Trophoblast cell (in vitro differentiated cells and primary cell): ENCODE data around the gene FAM13C.

Experiments
- DNase-seq, 2 donors: peaks; one replicate each; pipeline ENCODE4 v3.0.0-alpha.2; 2016
- H2AFZ ChIP-seq: 2 replicates; pipeline ENCODE4 v1.6.1; 2013; ENCODE audit warnings: low read length, moderate library complexity, mild to moderate bottlenecking; ENCODE audit not compliant: insufficient read depth, poor library complexity
- H2AK5ac ChIP-seq: 2 replicates; pipeline ENCODE4 v1.6.1; 2013; ENCODE audit warnings: mild to moderate bottlenecking, low read length
- H2BK120ac ChIP-seq: 2 replicates; pipeline ENCODE4 v1.6.1; 2013; ENCODE audit warnings: low read length, mild to moderate bottlenecking, moderate library complexity; ENCODE audit not compliant: insufficient read depth, poor library complexity
- H2BK12ac ChIP-seq: 2 replicates; pipeline ENCODE4 v1.6.1; 2013; ENCODE audit warnings: mild to moderate bottlenecking, low read length, moderate library complexity
- H2BK5ac ChIP-seq: 2 replicates; pipeline ENCODE4 v1.6.1; 2013; ENCODE audit warnings: low read length, low read depth, moderate library complexity, mild to moderate bottlenecking; ENCODE audit not compliant: poor library complexity
- H3K14ac ChIP-seq: 2 replicates; pipeline ENCODE4 v1.6.1; 2013; ENCODE audit warnings: mild to moderate bottlenecking, low read length
- H3K18ac ChIP-seq: 2 replicates; pipeline ENCODE4 v1.6.1; 2013; ENCODE audit warnings: mild to moderate bottlenecking, low read length
- H3K23ac ChIP-seq: 2 replicates; pipeline ENCODE4 v1.6.1; 2013; ENCODE audit warnings: low read length
- H3K27ac ChIP-seq: 2 replicates; pipeline ENCODE4 v1.5.1; 2013; ENCODE audit warnings: low read depth, mild to moderate bottlenecking, inconsistent platforms, low read length, moderate library complexity
- H3K27me3 ChIP-seq: 2 replicates; pipeline ENCODE4 v1.6.1; 2013; ENCODE audit warnings: inconsistent platforms, mild to moderate bottlenecking, low read length, moderate library complexity; ENCODE audit not compliant: insufficient read depth
- H3K36me3 ChIP-seq, 2 experiments: 1 replicate in 1 of 2; 2 replicates in 1 of 2; pipeline ENCODE4 v1.6.1; 2013; ENCODE audit warnings: low read length in 2 of 2, mild to moderate bottlenecking in 2 of 2, moderate library complexity in 1 of 2; ENCODE audit not compliant: insufficient read depth in 2 of 2, control insufficient read depth in 1 of 2
- H3K4ac ChIP-seq: 2 replicates; pipeline ENCODE4 v1.6.1; 2013; ENCODE audit warnings: low read depth, mild to moderate bottlenecking, low read length, moderate library complexity
- H3K4me1 ChIP-seq, 2 experiments: 1 replicate in 1 of 2; 2 replicates in 1 of 2; pipeline ENCODE4 v1.6.1; 2013; ENCODE audit warnings: low read length in 2 of 2, mild to moderate bottlenecking in 2 of 2, moderate library complexity in 1 of 2; ENCODE audit not compliant: insufficient read depth in 2 of 2, control insufficient read depth in 1 of 2
- H3K4me2 ChIP-seq: 2 replicates; pipeline ENCODE4 v1.6.1; 2013; ENCODE audit warnings: inconsistent platforms, mild to moderate bottlenecking, low read length, moderate library complexity
- H3K4me3 ChIP-seq: 2 replicates; pipeline ENCODE4 v1.5.1; 2013; ENCODE audit warnings: mild to moderate bottlenecking, low read depth, low read length, inconsistent platforms
- H3K79me1 ChIP-seq: one replicate; pipeline ENCODE4 v1.6.1; 2013; ENCODE audit warnings: low read length
- H3K79me2 ChIP-seq: 2 replicates; pipeline ENCODE4 v1.6.1; 2013; ENCODE audit warnings: low read length, mild to moderate bottlenecking; ENCODE audit not compliant: control insufficient read depth, insufficient read depth, poor library complexity
- H3K9ac ChIP-seq: 2 replicates; pipeline ENCODE4 v1.6.1; 2013; ENCODE audit warnings: mild to moderate bottlenecking, low read length
- H3K9me3 ChIP-seq: 2 replicates; pipeline ENCODE4 v1.6.1; 2013; ENCODE audit warnings: low read depth, mild to moderate bottlenecking, control low read depth, inconsistent platforms, low read length; ENCODE audit not compliant: insufficient read depth
- H4K12ac ChIP-seq: 2 replicates; pipeline ENCODE4 v1.6.1; 2013; ENCODE audit warnings: low read depth, mild to moderate bottlenecking, low read length, moderate library complexity
- H4K8ac ChIP-seq: 2 replicates; pipeline ENCODE4 v1.6.1; 2013; ENCODE audit warnings: low read depth, mild to moderate bottlenecking, low read length, moderate library complexity
- H4K91ac ChIP-seq: one replicate; pipeline ENCODE4 v1.6.1; 2013; ENCODE audit warnings: low read depth, mild to moderate bottlenecking, low read length, moderate library complexity
- WGBS: extraction: QIAGEN DNeasy Blood & Tissue Kit; methylation state at CpG from one replicate; pipeline ENCODE4 v1.1.7; 2013; ENCODE audit warnings: missing lambda C conversion rate; ENCODE audit not compliant: insufficient read length, insufficient coverage; ENCODE audit errors: extremely low coverage; 5-methylcytosine and 5-hydroxymethylcytosine counted together

Gene FAM13C

GRCh38 chr10:59283456-59284091 is 78.8 kb downstream of the FAM13C start:
- H3K79me2 ChIP-seq, result no peaks in the 10 kb centered on the region

GRCh38 chr10:59281861-59282260 is 80.5 kb downstream of the FAM13C start:
- no peak for DNase-seq
- H3K27ac ChIP-seq, result no peak overlapping the region
- H3K18ac ChIP-seq, result no peak overlapping the region
- H3K4ac ChIP-seq, result no peak overlapping the region
- H3K14ac ChIP-seq, result no peak overlapping the region
- H3K79me1 ChIP-seq, result no peaks in the 10 kb centered on the region
- no peaks in the 10 kb centered on the region for H3K27me3 ChIP-seq
- no peak overlapping the region for H3K4me3 ChIP-seq
- no peak overlapping the region for H3K9ac ChIP-seq
- H3K36me3 ChIP-seq, result no peaks in the 10 kb centered on the region
- H3K79me2 ChIP-seq, result no peaks in the 10 kb centered on the region
- H2AK5ac ChIP-seq, result no peak overlapping the region
- no peak overlapping the region for H2BK5ac ChIP-seq
- H4K91ac ChIP-seq, result no peak overlapping the region
- H3K4me1 ChIP-seq, result no peaks in the 10 kb centered on the region
- no peak overlapping the region for H2AFZ ChIP-seq
- H2BK12ac ChIP-seq, result no peak overlapping the region
- no peak overlapping the region for H2BK120ac ChIP-seq
- H3K23ac ChIP-seq, result no peak overlapping the region
- H3K9me3 ChIP-seq, result no peaks in the 10 kb centered on the region
- WGBS, result no CpG with 5 or more reads among the region's 1 CpG
- no peak overlapping the region for H3K4me2 ChIP-seq
- no peak overlapping the region for H4K12ac ChIP-seq
- no peak overlapping the region for H4K8ac ChIP-seq

More at GRCh38 chr10:59283456-59284091, 78.8 kb downstream of the FAM13C start:
- Histone ChIP-seq H2BK120ac (no peak overlapping the region), H2BK5ac (no peak overlapping the region), H3K27me3 (no peaks in the 10 kb centered on the region), H2AFZ (no peak overlapping the region), H3K27ac (no peak overlapping the region), H3K9me3 (no peaks in the 10 kb centered on the region), H3K9ac (no peak overlapping the region), H4K91ac (no peak overlapping the region), H3K14ac (no peak overlapping the region), H3K4me2 (no peak overlapping the region), H3K79me1 (no peaks in the 10 kb centered on the region), H3K36me3 (no peaks in the 10 kb centered on the region), H3K4ac (no peak overlapping the region), H2AK5ac (no peak overlapping the region), H2BK12ac (no peak overlapping the region), H4K8ac (no peak overlapping the region), H4K12ac (no peak overlapping the region), H3K18ac (no peak overlapping the region), H3K4me1 (no peaks in the 10 kb centered on the region), H3K23ac (no peak overlapping the region), H3K4me3 (no peak overlapping the region)
- peak in 1 of 2 donors; percentile 2 for DNase-seq
- WGBS, result no CpG with 5 or more reads among the region's 9 CpGs

GRCh38 chr10:59279991-59280505 is 82.3 kb downstream of the FAM13C start:
- Histone ChIP-seq H3K27me3 (no peaks in the 10 kb centered on the region), H3K14ac (no peak overlapping the region), H3K79me1 (no peaks in the 10 kb centered on the region), H2BK5ac (no peak overlapping the region), H2AK5ac (no peak overlapping the region), H3K4me3 (no peak overlapping the region), H3K18ac (no peak overlapping the region), H4K12ac (no peak overlapping the region), H3K36me3 (no peaks in the 10 kb centered on the region), H3K79me2 (no peaks in the 10 kb centered on the region), H4K8ac (no peak overlapping the region), H3K4me2 (no peak overlapping the region), H3K4ac (no peak overlapping the region), H3K9ac (no peak overlapping the region), H2BK120ac (no peak overlapping the region), H3K23ac (no peak overlapping the region), H2BK12ac (no peak overlapping the region), H4K91ac (no peak overlapping the region), H2AFZ (no peak overlapping the region), H3K9me3 (no peaks in the 10 kb centered on the region), H3K4me1 (no peaks in the 10 kb centered on the region), H3K27ac (no peak overlapping the region)
- no peak for DNase-seq
- WGBS, result no CpG with 5 or more reads among the region's 1 CpG

GRCh38 chr10:59279476-59279875 is 82.9 kb downstream of the FAM13C start:
- H2AK5ac ChIP-seq, result no peak overlapping the region
- H3K79me1 ChIP-seq, result no peaks in the 10 kb centered on the region
- no peak overlapping the region for H3K14ac ChIP-seq
- H3K4me3 ChIP-seq, result no peak overlapping the region
- no CpG with 5 or more reads among the region's 1 CpG for WGBS
- no peak overlapping the region for H3K27ac ChIP-seq
- no peak overlapping the region for H2AFZ ChIP-seq
- no peak overlapping the region for H4K91ac ChIP-seq
- no peak overlapping the region for H3K18ac ChIP-seq
- no peaks in the 10 kb centered on the region for H3K27me3 ChIP-seq
- no peak overlapping the region for H3K4ac ChIP-seq
- H3K9ac ChIP-seq, result no peak overlapping the region
- H3K79me2 ChIP-seq, result no peaks in the 10 kb centered on the region
- no peaks in the 10 kb centered on the region for H3K9me3 ChIP-seq
- H3K23ac ChIP-seq, result no peak overlapping the region
- no peak overlapping the region for H2BK120ac ChIP-seq
- no peak overlapping the region for H4K12ac ChIP-seq
- DNase-seq, result no peak
- no peak overlapping the region for H2BK12ac ChIP-seq
- H4K8ac ChIP-seq, result no peak overlapping the region
- no peak overlapping the region for H2BK5ac ChIP-seq
- H3K4me2 ChIP-seq, result no peak overlapping the region
- H3K4me1 ChIP-seq, result no peaks in the 10 kb centered on the region
- H3K36me3 ChIP-seq, result no peaks in the 10 kb centered on the region
